WTC11 (cell line): Measurements from ENCODE around the gene RUNX2. TPM values are rescaled to one million over a fixed set of nuclear protein-coding genes. Genes with fewer than 3 reads are reported as not detected.

Experiments used
- ATAC-seq: fragments of 200-7000 bp; cut with Tn5 transposase; 2 replicates; pipeline ENCODE4 v1.10.0; 2021; ENCODE audit warnings: mild to moderate bottlenecking, moderate library complexity
- CTCF ChIA-PET: fragments of 300-600 bp; sonication (Branson Sonifier 250); formaldehyde crosslinking; loops from one replicate; lab custom pipeline; 2021; ENCODE audit warnings: antibody characterized with exemption; lab: Charles Lee
- POLR2A ChIA-PET: fragments of 350-600 bp; sonication (Branson Sonifier 250); formaldehyde crosslinking; loops from one replicate; lab custom pipeline; 2021; ENCODE audit warnings: antibody characterized with exemption; lab: Charles Lee
- DNase-seq: peaks from one replicate; pipeline ENCODE4 v3.0.0; 2021; ENCODE audit warnings: low spot score
- H3K27ac Mint-ChIP-seq: 2 replicates; pipeline ENCODE4 v1.8.0; 2021; ENCODE audit warnings: mixed read lengths
- H3K27me3 Mint-ChIP-seq: 2 replicates; pipeline ENCODE4 v1.8.0; 2021; ENCODE audit warnings: low read depth, mild to moderate bottlenecking, moderate library complexity, mixed read lengths
- H3K36me3 Mint-ChIP-seq: 2 replicates; pipeline ENCODE4 v1.8.0; 2021; ENCODE audit warnings: mixed read lengths
- H3K4me1 Mint-ChIP-seq: 2 replicates; pipeline ENCODE4 v1.8.0; 2022; ENCODE audit warnings: mixed read lengths
- H3K4me3 Mint-ChIP-seq: 2 replicates; pipeline ENCODE4 v1.8.0; 2021; ENCODE audit warnings: mild to moderate bottlenecking, moderate library complexity, mixed read lengths
- H3K9me3 Mint-ChIP-seq: 2 replicates; pipeline ENCODE4 v1.8.0; 2021; ENCODE audit warnings: mixed read lengths
- CREB1 ChIP-seq: sonication (generic); formaldehyde crosslinking; IDR thresholded peaks from 2 replicates; pipeline ENCODE4 v1.8.0; 2023; ENCODE audit warnings: mild to moderate bottlenecking, missing genetic modification reagents
- FOXJ3 ChIP-seq: sonication (generic); formaldehyde crosslinking; IDR thresholded peaks from 2 replicates; pipeline ENCODE4 v1.9.0; 2021; ENCODE audit warnings: missing genetic modification reagents, mild to moderate bottlenecking, borderline replicate concordance
- GTF2I ChIP-seq: fragments of 250-450 bp; sonication (Bioruptor Pico); conservative IDR thresholded peaks from 2 replicates; pipeline ENCODE4 v1.4.0; 2021; ENCODE audit warnings: mild to moderate bottlenecking
- HMGA2 ChIP-seq: fragments of 250-450 bp; sonication (Bioruptor Pico); IDR thresholded peaks from 2 replicates; pipeline ENCODE4 v1.4.0; 2021; ENCODE audit warnings: mild to moderate bottlenecking, moderate library complexity
- MXD4 ChIP-seq: fragments of 250-450 bp; sonication (Bioruptor Pico); IDR thresholded peaks from 2 replicates; pipeline ENCODE4 v1.8.0; 2021; ENCODE audit warnings: mild to moderate bottlenecking, moderate library complexity, borderline replicate concordance
- MYBL2 ChIP-seq: sonication (generic); formaldehyde crosslinking; IDR thresholded peaks from 2 replicates; pipeline ENCODE4 v1.8.1; 2023; ENCODE audit warnings: mild to moderate bottlenecking, moderate library complexity, missing genetic modification reagents
- NFE2L1 ChIP-seq: sonication (generic); formaldehyde crosslinking; IDR thresholded peaks from 2 replicates; pipeline ENCODE4 v1.8.1; 2023; ENCODE audit warnings: missing genetic modification reagents
- RELA ChIP-seq: sonication (generic); formaldehyde crosslinking; IDR thresholded peaks from 2 replicates; pipeline ENCODE4 v1.8.1; 2022; ENCODE audit warnings: missing genetic modification reagents, mild to moderate bottlenecking, borderline replicate concordance
- SP1 ChIP-seq: sonication (generic); formaldehyde crosslinking; conservative IDR thresholded peaks from 2 replicates; pipeline ENCODE4 v1.8.1; 2022; ENCODE audit warnings: missing genetic modification reagents
- TP53 ChIP-seq: sonication (generic); formaldehyde crosslinking; IDR thresholded peaks from 2 replicates; pipeline ENCODE4 v1.8.1; 2023; ENCODE audit warnings: mild to moderate bottlenecking, missing genetic modification reagents
- total RNA-seq: library from RNA; stranded (reverse); gene quantifications from 3 replicates; pipeline ENCODE4 v1.2.3, GENCODE V29; 2021
- TF ChIP-seq, protein P1 (sequence below): sonication (generic); formaldehyde crosslinking; IDR thresholded peaks from 2 replicates; pipeline ENCODE4 v1.8.0; 2022; ENCODE audit warnings: mild to moderate bottlenecking, missing genetic modification reagents
- TF ChIP-seq, protein P2 (sequence below): sonication (generic); formaldehyde crosslinking; IDR thresholded peaks from 2 replicates; pipeline ENCODE4 v1.8.0; 2023; ENCODE audit warnings: mild to moderate bottlenecking, missing genetic modification reagents
- TF ChIP-seq, protein P3 (sequence below): sonication (generic); formaldehyde crosslinking; IDR thresholded peaks from 2 replicates; pipeline ENCODE4 v1.8.1; 2022; ENCODE audit warnings: low read depth, mild to moderate bottlenecking, moderate library complexity, missing genetic modification reagents, borderline replicate concordance
- TF ChIP-seq, protein P4 (sequence below): sonication (generic); formaldehyde crosslinking; IDR thresholded peaks from 2 replicates; pipeline ENCODE4 v1.8.0; 2023; ENCODE audit warnings: missing genetic modification reagents, mild to moderate bottlenecking, borderline replicate concordance
- TF ChIP-seq, protein P5 (sequence below): sonication (generic); formaldehyde crosslinking; IDR thresholded peaks from 2 replicates; pipeline ENCODE4 v1.8.1; 2022; ENCODE audit warnings: mild to moderate bottlenecking, moderate library complexity, missing genetic modification reagents

The RUNX2 gene
- total RNA-seq, 1 experiment from 2014 or later: 0.28 TPM

DNA sequence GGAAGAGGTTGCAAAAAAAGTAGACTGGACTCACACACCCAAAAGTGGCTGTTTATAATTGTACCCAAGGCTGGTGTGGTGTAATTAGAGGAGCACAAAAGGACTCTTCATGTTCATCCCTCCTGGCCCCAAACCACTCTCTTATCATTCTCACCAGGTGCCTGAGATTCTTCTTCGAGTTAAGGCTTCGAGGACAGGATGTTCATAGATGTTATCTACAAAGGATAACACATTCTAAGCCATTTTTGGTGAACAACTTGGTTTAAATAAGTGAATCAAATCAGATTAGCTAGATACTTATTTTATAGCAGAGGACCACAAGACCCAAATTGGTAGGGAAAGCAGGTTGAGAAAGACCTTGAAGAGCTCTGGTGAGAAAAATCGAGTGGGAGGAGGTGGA is 122.7 kb downstream of the RUNX2 start:
- Mint-ChIP-seq H3K4me1 (peaks cover 25% of the 10 kb centered on the region), H3K27me3 (no peaks in the 10 kb centered on the region; the same call in 1 of the 2 replicates)
- CTCF ChIA-PET: no interaction called here

DNA sequence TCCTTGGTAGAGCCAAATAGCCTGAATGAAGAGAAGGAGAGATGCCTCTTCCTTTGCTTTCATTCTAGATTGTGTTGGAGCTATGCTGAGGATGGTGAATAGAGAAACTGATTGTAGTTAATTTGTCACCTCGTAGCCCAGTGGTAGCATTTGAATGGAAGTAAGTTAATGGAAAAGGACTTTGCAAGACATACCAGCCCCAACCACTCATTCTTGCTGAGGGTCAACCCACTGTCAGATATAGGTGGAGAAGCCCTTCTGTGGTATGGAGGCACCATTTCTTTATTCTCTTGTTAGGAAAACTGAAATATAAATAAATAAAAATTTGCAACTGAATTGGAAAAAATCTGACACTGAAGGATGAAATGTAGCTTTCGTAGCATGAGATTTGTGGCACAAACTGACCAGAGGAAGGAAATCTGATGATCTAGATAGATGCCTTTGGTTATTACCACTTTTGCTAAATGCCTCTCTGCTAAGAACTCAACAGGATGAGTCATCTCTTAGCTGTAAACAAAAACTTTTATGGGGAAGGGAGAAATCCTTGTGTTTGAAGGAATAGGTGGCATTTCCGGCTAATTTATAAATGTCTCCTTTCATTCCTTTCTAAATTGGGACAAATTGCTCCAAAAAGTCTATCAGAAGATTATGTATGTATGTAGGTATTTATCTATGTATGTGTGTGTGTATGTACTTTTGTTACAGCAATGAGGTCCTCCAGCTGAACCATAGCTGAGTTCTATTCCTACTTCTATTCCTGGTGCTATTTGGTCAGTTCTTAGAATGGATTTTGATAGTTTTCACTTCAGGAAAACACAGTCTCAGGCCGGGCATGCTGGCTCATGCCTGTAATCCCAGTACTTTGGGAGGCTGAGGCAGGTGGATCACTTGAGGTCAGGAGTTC is 126.1 kb downstream of the RUNX2 start:
- POLR2A ChIA-PET: no interaction called here
- DNase-seq (no peak), ATAC-seq (no peak)

More for the DNA sequence above, 122.7 kb downstream of the RUNX2 start:
- no peak overlapping the region for H3K27ac Mint-ChIP-seq
- no peak overlapping the region for H3K4me3 Mint-ChIP-seq
- DNase-seq (no peak), ATAC-seq (no peak)
- H3K9me3 Mint-ChIP-seq: no peaks in the 10 kb centered on the region
- POLR2A ChIA-PET: no interaction called here
- TF ChIP-seq RELA (CRISPR knock-in tag): no peak
- no peak for TF ChIP-seq GTF2I (CRISPR knock-in tag)
- no peaks in the 10 kb centered on the region for H3K36me3 Mint-ChIP-seq

DNA sequence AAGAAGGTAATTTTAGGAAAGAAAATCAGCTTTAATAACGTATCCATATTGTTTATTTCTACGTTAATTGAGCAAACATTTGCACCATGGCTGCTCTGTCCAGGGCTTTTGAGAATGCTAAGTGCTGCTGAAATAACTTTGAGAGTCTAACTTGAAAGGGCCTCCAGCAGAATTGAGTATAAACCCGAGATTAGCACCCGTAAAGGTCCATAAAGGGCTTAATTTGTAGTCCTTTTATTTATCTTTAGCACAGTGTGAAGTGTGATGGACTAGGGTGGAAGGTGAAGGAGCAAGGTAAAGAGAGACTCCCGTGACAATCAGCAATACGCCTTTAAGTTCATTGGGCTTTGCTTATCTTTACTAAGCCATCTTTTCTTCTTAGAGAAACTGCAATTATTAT is 127.3 kb downstream of the RUNX2 start:
- DNase-seq (no peak), ATAC-seq (no peak)
- Mint-ChIP-seq H3K9me3 (no peaks in the 10 kb centered on the region), H3K27me3 (no peaks in the 10 kb centered on the region; the same call in 1 of the 2 replicates), H3K4me3 (no peak overlapping the region), H3K36me3 (no peaks in the 10 kb centered on the region), H3K27ac (no peak overlapping the region), H3K4me1 (peaks cover 4% of the 10 kb centered on the region; the same call in 1 of the 2 replicates)
- ChIA-PET POLR2A (interaction anchor here (0.6 kb wide), 1 partner anchor 440 kb away, joined by 3 read pairs; no protein-coding TSS in a partner anchor), CTCF (no interaction called here)
- TF ChIP-seq HMGA2 (CRISPR knock-in tag) (no peak), MXD4 (CRISPR knock-in tag) (no peak), FOXJ3 (CRISPR knock-in tag) (no peak), CREB1 (CRISPR knock-in tag) (no peak), MYBL2 (CRISPR knock-in tag) (no peak), NFE2L1 (CRISPR knock-in tag) (no peak)
- TF ChIP-seq, protein P1, sequence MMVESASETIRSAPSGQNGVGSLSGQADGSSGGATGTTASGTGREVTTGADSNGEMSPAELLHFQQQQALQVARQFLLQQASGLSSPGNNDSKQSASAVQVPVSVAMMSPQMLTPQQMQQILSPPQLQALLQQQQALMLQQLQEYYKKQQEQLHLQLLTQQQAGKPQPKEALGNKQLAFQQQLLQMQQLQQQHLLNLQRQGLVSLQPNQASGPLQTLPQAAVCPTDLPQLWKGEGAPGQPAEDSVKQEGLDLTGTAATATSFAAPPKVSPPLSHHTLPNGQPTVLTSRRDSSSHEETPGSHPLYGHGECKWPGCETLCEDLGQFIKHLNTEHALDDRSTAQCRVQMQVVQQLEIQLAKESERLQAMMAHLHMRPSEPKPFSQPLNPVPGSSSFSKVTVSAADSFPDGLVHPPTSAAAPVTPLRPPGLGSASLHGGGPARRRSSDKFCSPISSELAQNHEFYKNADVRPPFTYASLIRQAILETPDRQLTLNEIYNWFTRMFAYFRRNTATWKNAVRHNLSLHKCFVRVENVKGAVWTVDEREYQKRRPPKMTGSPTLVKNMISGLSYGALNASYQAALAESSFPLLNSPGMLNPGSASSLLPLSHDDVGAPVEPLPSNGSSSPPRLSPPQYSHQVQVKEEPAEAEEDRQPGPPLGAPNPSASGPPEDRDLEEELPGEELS (CRISPR knock-in tag): no peak
- TF ChIP-seq, protein P2, sequence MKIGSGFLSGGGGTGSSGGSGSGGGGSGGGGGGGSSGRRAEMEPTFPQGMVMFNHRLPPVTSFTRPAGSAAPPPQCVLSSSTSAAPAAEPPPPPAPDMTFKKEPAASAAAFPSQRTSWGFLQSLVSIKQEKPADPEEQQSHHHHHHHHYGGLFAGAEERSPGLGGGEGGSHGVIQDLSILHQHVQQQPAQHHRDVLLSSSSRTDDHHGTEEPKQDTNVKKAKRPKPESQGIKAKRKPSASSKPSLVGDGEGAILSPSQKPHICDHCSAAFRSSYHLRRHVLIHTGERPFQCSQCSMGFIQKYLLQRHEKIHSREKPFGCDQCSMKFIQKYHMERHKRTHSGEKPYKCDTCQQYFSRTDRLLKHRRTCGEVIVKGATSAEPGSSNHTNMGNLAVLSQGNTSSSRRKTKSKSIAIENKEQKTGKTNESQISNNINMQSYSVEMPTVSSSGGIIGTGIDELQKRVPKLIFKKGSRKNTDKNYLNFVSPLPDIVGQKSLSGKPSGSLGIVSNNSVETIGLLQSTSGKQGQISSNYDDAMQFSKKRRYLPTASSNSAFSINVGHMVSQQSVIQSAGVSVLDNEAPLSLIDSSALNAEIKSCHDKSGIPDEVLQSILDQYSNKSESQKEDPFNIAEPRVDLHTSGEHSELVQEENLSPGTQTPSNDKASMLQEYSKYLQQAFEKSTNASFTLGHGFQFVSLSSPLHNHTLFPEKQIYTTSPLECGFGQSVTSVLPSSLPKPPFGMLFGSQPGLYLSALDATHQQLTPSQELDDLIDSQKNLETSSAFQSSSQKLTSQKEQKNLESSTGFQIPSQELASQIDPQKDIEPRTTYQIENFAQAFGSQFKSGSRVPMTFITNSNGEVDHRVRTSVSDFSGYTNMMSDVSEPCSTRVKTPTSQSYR (CRISPR knock-in tag): no peak
- TF ChIP-seq, protein P3, sequence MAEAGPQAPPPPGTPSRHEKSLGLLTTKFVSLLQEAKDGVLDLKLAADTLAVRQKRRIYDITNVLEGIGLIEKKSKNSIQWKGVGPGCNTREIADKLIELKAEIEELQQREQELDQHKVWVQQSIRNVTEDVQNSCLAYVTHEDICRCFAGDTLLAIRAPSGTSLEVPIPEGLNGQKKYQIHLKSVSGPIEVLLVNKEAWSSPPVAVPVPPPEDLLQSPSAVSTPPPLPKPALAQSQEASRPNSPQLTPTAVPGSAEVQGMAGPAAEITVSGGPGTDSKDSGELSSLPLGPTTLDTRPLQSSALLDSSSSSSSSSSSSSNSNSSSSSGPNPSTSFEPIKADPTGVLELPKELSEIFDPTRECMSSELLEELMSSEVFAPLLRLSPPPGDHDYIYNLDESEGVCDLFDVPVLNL (CRISPR knock-in tag): no peak

More for the DNA sequence above, 126.1 kb downstream of the RUNX2 start:
- TF ChIP-seq GTF2I (CRISPR knock-in tag): no peak
- TF ChIP-seq SP1 (CRISPR knock-in tag): no peak
- TF ChIP-seq, protein P4, sequence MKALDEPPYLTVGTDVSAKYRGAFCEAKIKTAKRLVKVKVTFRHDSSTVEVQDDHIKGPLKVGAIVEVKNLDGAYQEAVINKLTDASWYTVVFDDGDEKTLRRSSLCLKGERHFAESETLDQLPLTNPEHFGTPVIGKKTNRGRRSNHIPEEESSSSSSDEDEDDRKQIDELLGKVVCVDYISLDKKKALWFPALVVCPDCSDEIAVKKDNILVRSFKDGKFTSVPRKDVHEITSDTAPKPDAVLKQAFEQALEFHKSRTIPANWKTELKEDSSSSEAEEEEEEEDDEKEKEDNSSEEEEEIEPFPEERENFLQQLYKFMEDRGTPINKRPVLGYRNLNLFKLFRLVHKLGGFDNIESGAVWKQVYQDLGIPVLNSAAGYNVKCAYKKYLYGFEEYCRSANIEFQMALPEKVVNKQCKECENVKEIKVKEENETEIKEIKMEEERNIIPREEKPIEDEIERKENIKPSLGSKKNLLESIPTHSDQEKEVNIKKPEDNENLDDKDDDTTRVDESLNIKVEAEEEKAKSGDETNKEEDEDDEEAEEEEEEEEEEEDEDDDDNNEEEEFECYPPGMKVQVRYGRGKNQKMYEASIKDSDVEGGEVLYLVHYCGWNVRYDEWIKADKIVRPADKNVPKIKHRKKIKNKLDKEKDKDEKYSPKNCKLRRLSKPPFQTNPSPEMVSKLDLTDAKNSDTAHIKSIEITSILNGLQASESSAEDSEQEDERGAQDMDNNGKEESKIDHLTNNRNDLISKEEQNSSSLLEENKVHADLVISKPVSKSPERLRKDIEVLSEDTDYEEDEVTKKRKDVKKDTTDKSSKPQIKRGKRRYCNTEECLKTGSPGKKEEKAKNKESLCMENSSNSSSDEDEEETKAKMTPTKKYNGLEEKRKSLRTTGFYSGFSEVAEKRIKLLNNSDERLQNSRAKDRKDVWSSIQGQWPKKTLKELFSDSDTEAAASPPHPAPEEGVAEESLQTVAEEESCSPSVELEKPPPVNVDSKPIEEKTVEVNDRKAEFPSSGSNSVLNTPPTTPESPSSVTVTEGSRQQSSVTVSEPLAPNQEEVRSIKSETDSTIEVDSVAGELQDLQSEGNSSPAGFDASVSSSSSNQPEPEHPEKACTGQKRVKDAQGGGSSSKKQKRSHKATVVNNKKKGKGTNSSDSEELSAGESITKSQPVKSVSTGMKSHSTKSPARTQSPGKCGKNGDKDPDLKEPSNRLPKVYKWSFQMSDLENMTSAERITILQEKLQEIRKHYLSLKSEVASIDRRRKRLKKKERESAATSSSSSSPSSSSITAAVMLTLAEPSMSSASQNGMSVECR (CRISPR knock-in tag): no peak
- TF ChIP-seq, protein P5, sequence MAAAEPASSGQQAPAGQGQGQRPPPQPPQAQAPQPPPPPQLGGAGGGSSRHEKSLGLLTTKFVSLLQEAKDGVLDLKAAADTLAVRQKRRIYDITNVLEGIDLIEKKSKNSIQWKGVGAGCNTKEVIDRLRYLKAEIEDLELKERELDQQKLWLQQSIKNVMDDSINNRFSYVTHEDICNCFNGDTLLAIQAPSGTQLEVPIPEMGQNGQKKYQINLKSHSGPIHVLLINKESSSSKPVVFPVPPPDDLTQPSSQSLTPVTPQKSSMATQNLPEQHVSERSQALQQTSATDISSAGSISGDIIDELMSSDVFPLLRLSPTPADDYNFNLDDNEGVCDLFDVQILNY (CRISPR knock-in tag): no peak
- no peak for TF ChIP-seq TP53 (CRISPR knock-in tag)
- TF ChIP-seq, all 79 proteins: peak for 0
- CTCF ChIA-PET: no interaction called here
- Mint-ChIP-seq H3K27ac (no peak overlapping the region), H3K4me1 (peaks cover 4% of the 10 kb centered on the region; the same call in 1 of the 2 replicates), H3K27me3 (no peaks in the 10 kb centered on the region; the same call in 1 of the 2 replicates), H3K9me3 (no peaks in the 10 kb centered on the region), H3K36me3 (no peaks in the 10 kb centered on the region), H3K4me3 (no peak overlapping the region)
